WTC11 (cell line): Measurements from ENCODE around the gene LAMTOR1. TPM values are rescaled to one million over a fixed set of nuclear protein-coding genes. Genes with fewer than 3 reads are reported as not detected.
A peak's percentile ranks its signal among the peaks of the same experiment; 100 is the strongest.

ENCODE experiments used
- ATAC-seq: fragments of 200-7000 bp; cut with Tn5 transposase; 2 replicates; pipeline ENCODE4 v1.10.0; 2021; ENCODE audit warnings: mild to moderate bottlenecking, moderate library complexity
- CTCF ChIA-PET: fragments of 300-600 bp; sonication (Branson Sonifier 250); formaldehyde crosslinking; loops from one replicate; lab custom pipeline; 2021; ENCODE audit warnings: antibody characterized with exemption; lab: Charles Lee
- POLR2A ChIA-PET: fragments of 350-600 bp; sonication (Branson Sonifier 250); formaldehyde crosslinking; loops from one replicate; lab custom pipeline; 2021; ENCODE audit warnings: antibody characterized with exemption; lab: Charles Lee
- DNase-seq: peaks from one replicate; pipeline ENCODE4 v3.0.0; 2021; ENCODE audit warnings: low spot score
- H3K27ac Mint-ChIP-seq: 2 replicates; pipeline ENCODE4 v1.8.0; 2021; ENCODE audit warnings: mixed read lengths
- H3K27me3 Mint-ChIP-seq: 2 replicates; pipeline ENCODE4 v1.8.0; 2021; ENCODE audit warnings: low read depth, mild to moderate bottlenecking, moderate library complexity, mixed read lengths
- H3K36me3 Mint-ChIP-seq: 2 replicates; pipeline ENCODE4 v1.8.0; 2021; ENCODE audit warnings: mixed read lengths
- H3K4me1 Mint-ChIP-seq: 2 replicates; pipeline ENCODE4 v1.8.0; 2022; ENCODE audit warnings: mixed read lengths
- H3K4me3 Mint-ChIP-seq: 2 replicates; pipeline ENCODE4 v1.8.0; 2021; ENCODE audit warnings: mild to moderate bottlenecking, moderate library complexity, mixed read lengths
- H3K9me3 Mint-ChIP-seq: 2 replicates; pipeline ENCODE4 v1.8.0; 2021; ENCODE audit warnings: mixed read lengths
- ATF2 ChIP-seq: sonication (generic); formaldehyde crosslinking; IDR thresholded peaks from 2 replicates; pipeline ENCODE4 v1.8.1; 2022; ENCODE audit warnings: low read depth, missing genetic modification reagents, borderline replicate concordance
- CREB1 ChIP-seq: sonication (generic); formaldehyde crosslinking; IDR thresholded peaks from 2 replicates; pipeline ENCODE4 v1.8.0; 2023; ENCODE audit warnings: mild to moderate bottlenecking, missing genetic modification reagents
- GABPB1 ChIP-seq: sonication (generic); formaldehyde crosslinking; IDR thresholded peaks from 2 replicates; pipeline ENCODE4 v1.8.1; 2023; ENCODE audit warnings: mild to moderate bottlenecking, missing genetic modification reagents
- HMGA2 ChIP-seq: fragments of 250-450 bp; sonication (Bioruptor Pico); IDR thresholded peaks from 2 replicates; pipeline ENCODE4 v1.4.0; 2021; ENCODE audit warnings: mild to moderate bottlenecking, moderate library complexity
- NFE2L1 ChIP-seq: sonication (generic); formaldehyde crosslinking; IDR thresholded peaks from 2 replicates; pipeline ENCODE4 v1.8.1; 2023; ENCODE audit warnings: missing genetic modification reagents
- SOX15 ChIP-seq: fragments of 250-450 bp; sonication (Bioruptor Pico); IDR thresholded peaks from 2 replicates; pipeline ENCODE4 v1.9.0; 2021; ENCODE audit warnings: mild to moderate bottlenecking
- TEAD1 ChIP-seq: sonication (generic); formaldehyde crosslinking; IDR thresholded peaks from 2 replicates; pipeline ENCODE4 v1.8.0; 2022; ENCODE audit warnings: mild to moderate bottlenecking, missing genetic modification reagents
- ZBTB43 ChIP-seq: sonication (generic); formaldehyde crosslinking; IDR thresholded peaks from 2 replicates; pipeline ENCODE4 v1.8.1; 2023; ENCODE audit warnings: mild to moderate bottlenecking, missing genetic modification reagents
- ZNF263 ChIP-seq: sonication (generic); formaldehyde crosslinking; IDR thresholded peaks from 2 replicates; pipeline ENCODE4 v1.8.1; 2022; ENCODE audit warnings: low read depth, mild to moderate bottlenecking, moderate library complexity, missing genetic modification reagents
- ZNF281 ChIP-seq: sonication (generic); formaldehyde crosslinking; IDR thresholded peaks from 2 replicates; pipeline ENCODE4 v1.8.0; 2023; ENCODE audit warnings: mild to moderate bottlenecking, missing genetic modification reagents
- ZNF396 ChIP-seq: fragments of 250-450 bp; sonication (Bioruptor Pico); IDR thresholded peaks from 2 replicates; pipeline ENCODE4 v1.8.0; 2021; ENCODE audit warnings: mild to moderate bottlenecking, moderate library complexity, borderline replicate concordance
- total RNA-seq: library from RNA; stranded (reverse); gene quantifications from 3 replicates; pipeline ENCODE4 v1.2.3, GENCODE V29; 2021
- TF ChIP-seq, protein P1 (sequence below): sonication (generic); formaldehyde crosslinking; IDR thresholded peaks from 2 replicates; pipeline ENCODE4 v1.8.1; 2023; ENCODE audit warnings: mild to moderate bottlenecking, missing genetic modification reagents, borderline replicate concordance
- TF ChIP-seq, protein P2 (sequence below): sonication (generic); formaldehyde crosslinking; IDR thresholded peaks from 2 replicates; pipeline ENCODE4 v1.8.0; 2022; ENCODE audit warnings: mild to moderate bottlenecking, missing genetic modification reagents
- TF ChIP-seq, protein P3 (sequence below): fragments of 250-450 bp; sonication (Bioruptor Pico); IDR thresholded peaks from 2 replicates; pipeline ENCODE4 v1.9.0; 2021; ENCODE audit warnings: mild to moderate bottlenecking

Gene LAMTOR1
- total RNA-seq, 1 experiment from 2014 or later, result 79.4 TPM

DNA sequence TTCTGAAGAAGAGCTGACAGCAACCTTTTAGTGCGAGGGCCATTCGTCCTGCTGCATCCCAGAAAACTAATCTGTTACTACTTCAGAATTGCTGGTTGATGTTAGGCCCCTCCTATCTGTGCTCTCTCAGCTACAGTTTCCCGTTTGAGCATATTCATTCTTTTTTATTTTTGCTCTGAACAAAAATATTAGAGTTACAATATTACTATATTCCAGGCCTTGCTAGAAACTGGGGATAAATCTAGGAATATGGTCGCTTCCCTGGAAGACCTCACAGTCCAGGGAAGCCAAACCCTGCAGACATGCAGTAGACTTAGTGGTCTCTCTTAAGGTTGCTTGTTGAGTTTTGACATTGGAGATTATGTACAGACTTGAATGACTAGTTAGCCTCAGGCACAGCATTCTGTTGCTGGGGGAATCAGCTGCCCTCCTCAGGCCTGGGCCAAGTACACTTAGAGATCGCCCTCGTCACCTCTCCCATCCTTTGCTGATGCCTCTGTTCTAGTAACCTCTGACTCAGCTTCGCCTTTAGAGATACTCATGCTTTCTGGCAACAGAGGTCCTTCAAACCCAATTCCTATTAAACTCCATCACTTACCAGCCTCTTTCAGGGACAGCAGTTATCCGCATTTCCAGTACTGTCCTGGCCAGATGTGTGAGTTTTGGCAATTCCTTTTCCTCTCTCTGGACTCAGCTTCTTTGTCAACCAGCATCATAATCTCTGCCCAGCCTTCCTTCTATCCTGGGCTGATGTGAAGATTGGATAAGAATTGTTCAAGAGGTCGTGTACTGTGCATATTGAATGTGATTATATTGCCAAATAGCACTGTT, 10.1 kb upstream of the LAMTOR1 start:
- Mint-ChIP-seq H3K4me1 (peaks cover 16% of the 10 kb centered on the region), H3K27me3 (peaks cover 45% of the 10 kb centered on the region), H3K36me3 (peaks cover 2% of the 10 kb centered on the region; the same call in 1 of the 2 replicates), H3K27ac (peak overlapping the region; percentile 99)
- POLR2A ChIA-PET, result interaction anchor here (1.0 to 1.2 kb wide), 3 partner anchors 22 to 112 kb away, joined by 3 to 4 read pairs (median 4); partner anchors contain the start of gene INPPL1
- DNase-seq, result no peak
- no peak for TF ChIP-seq ZNF263 (CRISPR knock-in tag)
- TF ChIP-seq, protein P1, sequence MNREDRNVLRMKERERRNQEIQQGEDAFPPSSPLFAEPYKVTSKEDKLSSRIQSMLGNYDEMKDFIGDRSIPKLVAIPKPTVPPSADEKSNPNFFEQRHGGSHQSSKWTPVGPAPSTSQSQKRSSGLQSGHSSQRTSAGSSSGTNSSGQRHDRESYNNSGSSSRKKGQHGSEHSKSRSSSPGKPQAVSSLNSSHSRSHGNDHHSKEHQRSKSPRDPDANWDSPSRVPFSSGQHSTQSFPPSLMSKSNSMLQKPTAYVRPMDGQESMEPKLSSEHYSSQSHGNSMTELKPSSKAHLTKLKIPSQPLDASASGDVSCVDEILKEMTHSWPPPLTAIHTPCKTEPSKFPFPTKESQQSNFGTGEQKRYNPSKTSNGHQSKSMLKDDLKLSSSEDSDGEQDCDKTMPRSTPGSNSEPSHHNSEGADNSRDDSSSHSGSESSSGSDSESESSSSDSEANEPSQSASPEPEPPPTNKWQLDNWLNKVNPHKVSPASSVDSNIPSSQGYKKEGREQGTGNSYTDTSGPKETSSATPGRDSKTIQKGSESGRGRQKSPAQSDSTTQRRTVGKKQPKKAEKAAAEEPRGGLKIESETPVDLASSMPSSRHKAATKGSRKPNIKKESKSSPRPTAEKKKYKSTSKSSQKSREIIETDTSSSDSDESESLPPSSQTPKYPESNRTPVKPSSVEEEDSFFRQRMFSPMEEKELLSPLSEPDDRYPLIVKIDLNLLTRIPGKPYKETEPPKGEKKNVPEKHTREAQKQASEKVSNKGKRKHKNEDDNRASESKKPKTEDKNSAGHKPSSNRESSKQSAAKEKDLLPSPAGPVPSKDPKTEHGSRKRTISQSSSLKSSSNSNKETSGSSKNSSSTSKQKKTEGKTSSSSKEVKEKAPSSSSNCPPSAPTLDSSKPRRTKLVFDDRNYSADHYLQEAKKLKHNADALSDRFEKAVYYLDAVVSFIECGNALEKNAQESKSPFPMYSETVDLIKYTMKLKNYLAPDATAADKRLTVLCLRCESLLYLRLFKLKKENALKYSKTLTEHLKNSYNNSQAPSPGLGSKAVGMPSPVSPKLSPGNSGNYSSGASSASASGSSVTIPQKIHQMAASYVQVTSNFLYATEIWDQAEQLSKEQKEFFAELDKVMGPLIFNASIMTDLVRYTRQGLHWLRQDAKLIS, result no peak
- TF ChIP-seq, protein P2, sequence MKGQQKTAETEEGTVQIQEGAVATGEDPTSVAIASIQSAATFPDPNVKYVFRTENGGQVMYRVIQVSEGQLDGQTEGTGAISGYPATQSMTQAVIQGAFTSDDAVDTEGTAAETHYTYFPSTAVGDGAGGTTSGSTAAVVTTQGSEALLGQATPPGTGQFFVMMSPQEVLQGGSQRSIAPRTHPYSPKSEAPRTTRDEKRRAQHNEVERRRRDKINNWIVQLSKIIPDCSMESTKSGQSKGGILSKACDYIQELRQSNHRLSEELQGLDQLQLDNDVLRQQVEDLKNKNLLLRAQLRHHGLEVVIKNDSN, result 0 out of 2 replicates have a peak, but pooled peaks have one; percentile 3
- no peak for TF ChIP-seq ZNF281
- no peak for TF ChIP-seq ZBTB43 (CRISPR knock-in tag)
- no peak for TF ChIP-seq HMGA2 (CRISPR knock-in tag)
- no peak for TF ChIP-seq NFE2L1
- TF ChIP-seq ZNF396 (CRISPR knock-in tag), result no peak
- TF ChIP-seq, all 79 proteins: peak for 1
- CTCF ChIA-PET, result interaction anchor here (1.2 to 1.6 kb wide), 4 partner anchors 22 to 125 kb away, joined by 4 to 9 read pairs (median 6); no protein-coding TSS in a partner anchor
- peaks cover 8% of the 10 kb centered on the region for H3K9me3 Mint-ChIP-seq
- no peak for ATAC-seq
- H3K4me3 Mint-ChIP-seq, result peak overlapping the region; percentile 93

- ChIA-PET CTCF (interaction anchor here (0.6 to 1.6 kb wide), 5 partner anchors 21 to 319 kb away, joined by 3 to 9 read pairs (median 5); no protein-coding TSS in a partner anchor), POLR2A (interaction anchor here (1.0 to 1.2 kb wide), 3 partner anchors 21 to 112 kb away, joined by 3 to 4 read pairs (median 4); partner anchors contain the start of gene INPPL1)
- peaks cover 8% of the 10 kb centered on the region for H3K9me3 Mint-ChIP-seq
- H3K4me3 Mint-ChIP-seq, result peak within 1 kb of the TSS; percentile 93
- peaks cover 16% of the 10 kb centered on the region for H3K4me1 Mint-ChIP-seq
- peak within 1 kb of the TSS; percentile 99 for H3K27ac Mint-ChIP-seq
- H3K36me3 Mint-ChIP-seq, result peaks cover 2% of the 10 kb centered on the region; the same call in 1 of the 2 replicates
- DNase-seq (peak; percentile 98), ATAC-seq (peak; percentile 92)
- H3K27me3 Mint-ChIP-seq, result peaks cover 39% of the 10 kb centered on the region
- TF ChIP-seq SOX15 (CRISPR knock-in tag), result no peak
- TF ChIP-seq, protein P3, sequence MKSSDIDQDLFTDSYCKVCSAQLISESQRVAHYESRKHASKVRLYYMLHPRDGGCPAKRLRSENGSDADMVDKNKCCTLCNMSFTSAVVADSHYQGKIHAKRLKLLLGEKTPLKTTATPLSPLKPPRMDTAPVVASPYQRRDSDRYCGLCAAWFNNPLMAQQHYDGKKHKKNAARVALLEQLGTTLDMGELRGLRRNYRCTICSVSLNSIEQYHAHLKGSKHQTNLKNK, result 0 out of 2 replicates have a peak, but pooled peaks have one; percentile 15
- TF ChIP-seq CREB1 (CRISPR knock-in tag), result no peak
- TF ChIP-seq, protein P1, result no peak
- 0 out of 2 replicates have a peak, but pooled peaks have one; percentile 39 for TF ChIP-seq TEAD1
- peak; percentile 72 for TF ChIP-seq GABPB1 (CRISPR knock-in tag)
- no peak for TF ChIP-seq ATF2 (CRISPR knock-in tag)
Observed at GRCh38 chr11:72112143-72112977, 9.3 kb upstream of the LAMTOR1 start, which contains the start of gene ANAPC15. ANAPC15 (minus strand) TSS chr11:72112695; CDS start chr11:72111276, 1,419 bp downstream.
